Smooth muscle cell (in vitro differentiated cells): ENCODE data around the gene COL5A1. TPM values are rescaled to one million over a fixed set of nuclear protein-coding genes. Genes with fewer than 3 reads are reported as not detected.
"Not testable (repeated sequence)": the region's sequence is repeated elsewhere in the genome, so short reads cannot be mapped to it uniquely, and the experiment has no call there.

ENCODE experiments used
- DNase-seq: peaks from one replicate; lab custom pipeline; 2025; ENCODE audit not compliant: unreplicated experiment; lab: John Stamatoyannopoulos, UW
- H2AFZ ChIP-seq: fragments of 200-600 bp; sonication (generic); 2 replicates; pipeline ENCODE4 v1.6.0; 2016; ENCODE audit warnings: antibody characterized with exemption, low read depth, mild to moderate bottlenecking
- H3F3A ChIP-seq: fragments of 200-600 bp; sonication (generic); 2 replicates; pipeline ENCODE4 v1.6.0; 2017; ENCODE audit warnings: antibody characterized with exemption, low read depth
- H3K27ac ChIP-seq: fragments of 200-600 bp; sonication (generic); 2 replicates; pipeline ENCODE4 v1.5.1; 2016; ENCODE audit warnings: low read depth, mild to moderate bottlenecking
- H3K27me3 ChIP-seq: fragments of 200-600 bp; sonication (generic); 2 replicates; pipeline ENCODE4 v1.6.1; 2016; ENCODE audit warnings: low read depth, mild to moderate bottlenecking
- H3K36me3 ChIP-seq: fragments of 200-600 bp; sonication (generic); 2 replicates; pipeline ENCODE4 v1.5.1; 2016; ENCODE audit warnings: low read depth
- H3K4me1 ChIP-seq: fragments of 200-600 bp; sonication (generic); 2 replicates; pipeline ENCODE4 v1.5.1; 2016; ENCODE audit warnings: low read depth
- H3K4me2 ChIP-seq: fragments of 200-600 bp; sonication (generic); 2 replicates; pipeline ENCODE4 v1.6.0; 2016; ENCODE audit warnings: mild to moderate bottlenecking
- H3K4me3 ChIP-seq: fragments of 200-600 bp; sonication (generic); 2 replicates; pipeline ENCODE4 v1.5.1; 2016; ENCODE audit warnings: mild to moderate bottlenecking
- H3K79me2 ChIP-seq: fragments of 200-600 bp; sonication (generic); 2 replicates; pipeline ENCODE4 v1.6.0; 2016; ENCODE audit warnings: low read depth, mild to moderate bottlenecking
- H3K9ac ChIP-seq: fragments of 200-600 bp; sonication (generic); 2 replicates; pipeline ENCODE4 v1.6.0; 2016; ENCODE audit warnings: low read depth
- H3K9me3 ChIP-seq: fragments of 200-600 bp; sonication (generic); replicated peaks from 2 replicates; pipeline ENCODE4 v1.5.1; 2016; ENCODE audit warnings: low read depth
- H4K20me1 ChIP-seq: fragments of 200-600 bp; sonication (generic); 2 replicates; pipeline ENCODE4 v1.6.0; 2016; ENCODE audit warnings: low read depth
- WGBS: methylation state at CpG from one replicate; pipeline ENCODE4 v1.1.7; 2016; ENCODE audit warnings: low lambda C conversion rate; 5-methylcytosine and 5-hydroxymethylcytosine counted together
- polyA plus RNA-seq: library from polyadenylated mRNA; unstranded; fragments of >200 nt; fragmentation: Nextera tagmentation; extraction: Ambion mirVana; gene quantifications from 2 replicates; pipeline ENCODE4 v1.2.1, GENCODE V29; 2016
- total RNA-seq: library from RNA; depleted of rRNA; stranded (reverse); fragments of >200 nt; gene quantifications from 2 replicates; pipeline ENCODE4 v1.2.3, GENCODE V29; 2014
- TF ChIP-seq, protein P1 (sequence below): fragments of 200-600 bp; sonication (generic); IDR thresholded peaks from 2 replicates; pipeline ENCODE4 v1.5.1; 2017; ENCODE audit warnings: borderline replicate concordance, mild to moderate bottlenecking, antibody characterized with exemption; ENCODE audit not compliant: insufficient read depth, poor library complexity, severe bottlenecking

COL5A1 gene
- total and polyA plus RNA-seq, 2 experiments from 2014 or later = 1,084 to 1,443 TPM

- Histone ChIP-seq H3K4me1 (no peaks in the 10 kb centered on the region), H3K9ac (no peak overlapping the region), H3F3A (peaks cover 60% of the 10 kb centered on the region), H3K4me2 (no peak overlapping the region), H2AFZ (no peak overlapping the region), H3K36me3 (no peaks in the 10 kb centered on the region), H3K9me3 (no peaks in the 10 kb centered on the region), H3K27ac (no peak overlapping the region), H4K20me1 (peaks cover 44% of the 10 kb centered on the region), H3K4me3 (no peak overlapping the region), H3K27me3 (no peaks in the 10 kb centered on the region), H3K79me2 (no peaks in the 10 kb centered on the region)
- TF ChIP-seq, protein P1, sequence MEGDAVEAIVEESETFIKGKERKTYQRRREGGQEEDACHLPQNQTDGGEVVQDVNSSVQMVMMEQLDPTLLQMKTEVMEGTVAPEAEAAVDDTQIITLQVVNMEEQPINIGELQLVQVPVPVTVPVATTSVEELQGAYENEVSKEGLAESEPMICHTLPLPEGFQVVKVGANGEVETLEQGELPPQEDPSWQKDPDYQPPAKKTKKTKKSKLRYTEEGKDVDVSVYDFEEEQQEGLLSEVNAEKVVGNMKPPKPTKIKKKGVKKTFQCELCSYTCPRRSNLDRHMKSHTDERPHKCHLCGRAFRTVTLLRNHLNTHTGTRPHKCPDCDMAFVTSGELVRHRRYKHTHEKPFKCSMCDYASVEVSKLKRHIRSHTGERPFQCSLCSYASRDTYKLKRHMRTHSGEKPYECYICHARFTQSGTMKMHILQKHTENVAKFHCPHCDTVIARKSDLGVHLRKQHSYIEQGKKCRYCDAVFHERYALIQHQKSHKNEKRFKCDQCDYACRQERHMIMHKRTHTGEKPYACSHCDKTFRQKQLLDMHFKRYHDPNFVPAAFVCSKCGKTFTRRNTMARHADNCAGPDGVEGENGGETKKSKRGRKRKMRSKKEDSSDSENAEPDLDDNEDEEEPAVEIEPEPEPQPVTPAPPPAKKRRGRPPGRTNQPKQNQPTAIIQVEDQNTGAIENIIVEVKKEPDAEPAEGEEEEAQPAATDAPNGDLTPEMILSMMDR = no peak
- DNase-seq = no peak
- 95% methylated on average over 11 of the region's 11 CpGs for WGBS
Measured at GRCh38 chr9:134854541-134854981, 213.0 kb downstream of the COL5A1 start.

DNA sequence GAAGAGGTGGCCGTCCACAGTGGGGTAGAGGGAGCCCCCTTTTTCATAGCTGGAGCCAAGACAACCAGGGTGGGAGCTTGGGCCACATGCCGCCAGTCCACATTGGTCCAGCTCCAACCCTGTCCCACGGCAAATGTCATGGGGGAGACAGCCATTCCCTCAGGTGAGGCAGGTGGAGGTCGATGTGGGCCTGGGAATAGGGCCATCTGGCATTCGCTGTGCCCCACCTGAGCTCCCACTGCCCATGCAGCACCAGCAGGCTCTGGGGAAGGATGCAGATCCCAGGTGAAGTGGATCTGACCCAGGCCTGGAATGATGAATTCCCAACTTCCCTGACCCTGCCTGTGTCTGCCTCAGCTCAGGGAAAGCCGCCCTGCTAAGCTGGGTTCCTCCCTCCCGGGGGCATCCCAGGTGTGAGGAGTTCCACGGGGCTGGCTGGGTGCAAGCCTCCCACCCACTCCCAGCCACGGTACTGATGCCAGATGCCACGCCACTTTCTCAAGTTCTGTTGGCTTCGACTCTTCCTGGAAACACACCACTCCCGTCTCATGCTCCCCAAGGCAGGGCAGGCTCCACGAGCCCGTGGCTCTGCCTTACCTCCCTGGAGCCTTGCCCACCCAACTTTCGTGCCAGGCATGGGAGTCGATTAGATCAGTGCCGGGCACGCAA lies 213.8 kb downstream of the COL5A1 start:
- H3K27ac ChIP-seq = no peak overlapping the region

DNA sequence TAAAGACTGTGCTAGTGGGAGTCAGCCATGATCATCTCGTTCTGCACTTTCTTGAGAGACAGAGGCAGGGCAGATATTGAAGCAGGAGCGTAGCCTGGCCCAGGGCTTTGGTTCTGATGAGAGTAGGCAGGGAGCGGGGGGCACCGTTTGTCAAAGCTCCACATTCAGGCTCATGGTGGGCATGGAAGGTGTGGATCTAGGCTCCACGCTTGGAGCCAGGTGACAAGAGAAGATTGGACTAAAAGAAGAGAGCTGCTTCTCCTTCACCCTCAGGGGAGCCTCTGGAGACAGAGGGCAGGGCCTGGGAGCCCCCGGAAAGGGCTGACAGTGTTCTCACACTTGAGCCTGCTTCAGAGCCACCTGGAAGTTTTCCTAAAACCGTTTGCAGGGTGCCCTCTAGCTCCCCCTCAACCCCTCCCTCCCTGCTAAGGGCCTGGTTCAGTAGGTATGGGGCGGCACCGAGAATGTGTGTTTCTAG lies 214.3 kb downstream of the COL5A1 start:
- Histone ChIP-seq H3K9ac (no peak overlapping the region), H4K20me1 (peaks cover 36% of the 10 kb centered on the region), H3K27ac (no peak overlapping the region), H2AFZ (no peak overlapping the region), H3K4me1 (no peaks in the 10 kb centered on the region), H3K79me2 (no peaks in the 10 kb centered on the region), H3F3A (peaks cover 65% of the 10 kb centered on the region), H3K9me3 (no peaks in the 10 kb centered on the region), H3K4me3 (no peak overlapping the region), H3K36me3 (no peaks in the 10 kb centered on the region), H3K4me2 (no peak overlapping the region), H3K27me3 (no peaks in the 10 kb centered on the region)
- WGBS = 95% methylated on average over 9 of the region's 9 CpGs
- no peak for DNase-seq
- TF ChIP-seq, protein P1 = no peak

More for the DNA sequence above, 213.8 kb downstream of the COL5A1 start:
- no peaks in the 10 kb centered on the region for H3K27me3 ChIP-seq
- 95% methylated on average over 18 of the region's 18 CpGs for WGBS
- H4K20me1 ChIP-seq = peaks cover 41% of the 10 kb centered on the region
- no peaks in the 10 kb centered on the region for H3K79me2 ChIP-seq
- H3K4me3 ChIP-seq = no peak overlapping the region
- no peaks in the 10 kb centered on the region for H3K4me1 ChIP-seq
- H3F3A ChIP-seq = peaks cover 65% of the 10 kb centered on the region
- TF ChIP-seq, protein P1 = no peak
- no peaks in the 10 kb centered on the region for H3K9me3 ChIP-seq
- H3K4me2 ChIP-seq = no peak overlapping the region
- H3K9ac ChIP-seq = no peak overlapping the region
- no peaks in the 10 kb centered on the region for H3K36me3 ChIP-seq
- H2AFZ ChIP-seq = no peak overlapping the region
- DNase-seq = no peak

DNA sequence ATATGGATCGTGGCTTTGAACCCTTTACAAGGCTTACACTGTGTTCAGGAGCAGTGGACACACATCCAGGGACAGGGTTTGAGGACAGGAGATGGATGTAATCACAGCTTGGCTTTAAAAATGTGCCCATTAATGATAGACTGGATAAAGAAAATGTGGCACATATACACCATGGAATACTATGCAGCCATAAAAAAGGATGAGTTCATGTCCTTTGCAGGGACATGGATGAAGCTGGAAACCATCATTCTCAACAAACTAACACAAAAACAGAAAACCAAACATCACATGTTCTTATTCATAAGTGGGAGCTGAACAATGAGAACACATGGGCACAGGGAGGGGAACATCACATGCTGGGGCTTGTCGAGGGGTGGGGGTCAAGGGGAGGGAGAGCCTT lies 215.8 kb downstream of the COL5A1 start:
- not testable (repeated sequence) for DNase-seq, H3K36me3 ChIP-seq, H3K4me3 ChIP-seq, H3K9ac ChIP-seq, H3K27me3 ChIP-seq, H2AFZ ChIP-seq, H3K4me2 ChIP-seq, H3K27ac ChIP-seq, H3K9me3 ChIP-seq, H3K79me2 ChIP-seq, H3K4me1 ChIP-seq
- peaks cover 21% of the 10 kb centered on the region for H4K20me1 ChIP-seq
- 93% methylated on average over 2 of the region's 2 CpGs for WGBS
- H3F3A ChIP-seq = peaks cover 52% of the 10 kb centered on the region
